Measurements from ENCODE around the gene TENM3. TPM values are rescaled to one million over a fixed set of nuclear protein-coding genes. Genes with fewer than 3 reads are reported as not detected.

The TENM3 gene
- total and polyA plus RNA-seq, 3 donors from 2014 or later = 10.9 to 42.7 (median 42.2) TPM

- intact Hi-C loops (cut with DNase I; ENCODE audit: low total_unique reads) = no loop called here
- DNase-seq = no peak
- H3K4me1 ChIP-seq = no peaks in the 10 kb centered on the region
- H3K9me3 ChIP-seq = no peaks in the 10 kb centered on the region
- 60 to 70% methylated on average over 8 to 11 of the region's 11 CpGs for WGBS, 2 donors
- no peak overlapping the region for H3K4me3 ChIP-seq
- H3K36me3 ChIP-seq (ENCODE audit: low read depth, missing control alignments) = no peaks in the 10 kb centered on the region
- no peak overlapping the region for H3K27ac ChIP-seq
- TF ChIP-seq POLR2A (IDR thresholded peaks at IDR 0.05) = no peak
- no peak for TF ChIP-seq CTCF (IDR thresholded peaks at IDR 0.05)
- H3K27me3 ChIP-seq = no peaks in the 10 kb centered on the region
These were observed 48.5 kb downstream of the TENM3 start for GRCh38 chr4:182291597-182292270.

- H3K4me1 ChIP-seq = no peaks in the 10 kb centered on the region
- H3K4me3 ChIP-seq = no peak overlapping the region
- no peaks in the 10 kb centered on the region for H3K27me3 ChIP-seq
- no peak for DNase-seq
- 84 to 87% methylated on average over 4 of the region's 4 CpGs for WGBS, 2 donors
- intact Hi-C loops (cut with DNase I; ENCODE audit: low total_unique reads) = no loop called here
- H3K27ac ChIP-seq = no peak overlapping the region
- no peaks in the 10 kb centered on the region for H3K9me3 ChIP-seq
- TF ChIP-seq CTCF (IDR thresholded peaks at IDR 0.05) = no peak
- no peak for TF ChIP-seq POLR2A (IDR thresholded peaks at IDR 0.05)
- no peaks in the 10 kb centered on the region for H3K36me3 ChIP-seq (ENCODE audit: low read depth, missing control alignments)
These were observed 49.4 kb downstream of the TENM3 start for GRCh38 chr4:182292612-182293011.

- intact Hi-C loops (cut with DNase I; ENCODE audit: low total_unique reads) = no loop called here
- no peak for DNase-seq
- Histone ChIP-seq H3K9me3 (no peaks in the 10 kb centered on the region), H3K36me3 (ENCODE audit: low read depth, missing control alignments) (no peaks in the 10 kb centered on the region), H3K27ac (no peak overlapping the region), H3K27me3 (no peaks in the 10 kb centered on the region), H3K4me3 (no peak overlapping the region), H3K4me1 (no peaks in the 10 kb centered on the region)
- TF ChIP-seq CTCF (IDR thresholded peaks at IDR 0.05) (no peak), POLR2A (IDR thresholded peaks at IDR 0.05) (no peak)
- WGBS, 2 donors = 82 to 86% methylated on average over 14 of the region's 14 CpGs
These were observed 50.6 kb downstream of the TENM3 start for GRCh38 chr4:182293691-182294255.

GRCh38 chr4:182294451-182294850 is 51.2 kb downstream of the TENM3 start:
- no peak for DNase-seq
- Histone ChIP-seq H3K4me3 (no peak overlapping the region), H3K9me3 (no peaks in the 10 kb centered on the region), H3K27me3 (no peaks in the 10 kb centered on the region), H3K36me3 (ENCODE audit: low read depth, missing control alignments) (no peaks in the 10 kb centered on the region), H3K4me1 (no peaks in the 10 kb centered on the region), H3K27ac (no peak overlapping the region)
- intact Hi-C loops (cut with DNase I; ENCODE audit: low total_unique reads) = no loop called here
- no peak for TF ChIP-seq POLR2A (IDR thresholded peaks at IDR 0.05)
- TF ChIP-seq CTCF (IDR thresholded peaks at IDR 0.05) = no peak
- WGBS, 2 donors = 32 to 34% methylated on average over 4 of the region's 4 CpGs

- H3K4me1 ChIP-seq = no peaks in the 10 kb centered on the region
- H3K9me3 ChIP-seq = no peaks in the 10 kb centered on the region
- no peak overlapping the region for H3K4me3 ChIP-seq
- WGBS, 2 donors = 88 to 90% methylated on average over 9 of the region's 9 CpGs
- no peak for TF ChIP-seq POLR2A (IDR thresholded peaks at IDR 0.05)
- no peak for TF ChIP-seq CTCF (IDR thresholded peaks at IDR 0.05)
- H3K36me3 ChIP-seq (ENCODE audit: low read depth, missing control alignments) = no peaks in the 10 kb centered on the region
- intact Hi-C loops (cut with DNase I; ENCODE audit: low total_unique reads) = no loop called here
- no peak overlapping the region for H3K27ac ChIP-seq
- no peak for DNase-seq
- no peaks in the 10 kb centered on the region for H3K27me3 ChIP-seq
These were observed 54.5 kb downstream of the TENM3 start for GRCh38 chr4:182297659-182298058.

Measured in testis (tissue), 3 donors.